RPMI7951 (cell line): Measurements from ENCODE around the gene RPS14. TPM values are rescaled to one million over a fixed set of nuclear protein-coding genes. Genes with fewer than 3 reads are reported as not detected.
"Not testable (repeated sequence)": the region's sequence is repeated elsewhere in the genome, so short reads cannot be mapped to it uniquely, and the experiment has no call there.

Experiments used
- DNase-seq: peaks from one replicate; pipeline ENCODE4 v3.0.0-alpha.2; 2012; ENCODE audit warnings: low read depth
- total RNA-seq: library from RNA; depleted of rRNA; stranded (reverse); fragments of >200 nt; shearing (Covaris generic); gene quantifications from 2 replicates; pipeline ENCODE4 v1.2.3, GENCODE V29; 2014

RPS14 gene
- total RNA-seq, 1 experiment from 2014 or later: 2,147 TPM

GRCh38 chr5:150481708-150481965 is 32.1 kb upstream of the RPS14 start:
- no peak for DNase-seq

GRCh38 chr5:150479416-150479815 is 29.9 kb upstream of the RPS14 start:
- DNase-seq: no peak

GRCh38 chr5:150476568-150476967 is 27.0 kb upstream of the RPS14 start:
- not testable (repeated sequence) for DNase-seq

- DNase-seq: peak; percentile 65
These were observed 24.3 kb upstream of the RPS14 start for GRCh38 chr5:150473673-150474358.

GRCh38 chr5:150469718-150470469 is 20.4 kb upstream of the RPS14 start:
- DNase-seq: peak; percentile 95

GRCh38 chr5:150468206-150468605 is 18.7 kb upstream of the RPS14 start:
- no peak for DNase-seq

GRCh38 chr5:150465927-150466326 is 16.4 kb upstream of the RPS14 start:
- DNase-seq: no peak

- no peak for DNase-seq
These were observed 15.0 kb upstream of the RPS14 start for GRCh38 chr5:150464554-150465012.

- no peak for DNase-seq
These were observed 11.7 kb upstream of the RPS14 start for GRCh38 chr5:150461231-150461630.

- no peak for DNase-seq
These were observed 11.2 kb upstream of the RPS14 start for GRCh38 chr5:150460781-150461180.

GRCh38 chr5:150458802-150459557 is 9.4 kb upstream of the RPS14 start:
- DNase-seq: peak; percentile 51

- no peak for DNase-seq
These were observed 8.2 kb upstream of the RPS14 start for GRCh38 chr5:150457562-150458240.

- no peak for DNase-seq
These were observed 7.6 kb upstream of the RPS14 start for GRCh38 chr5:150457121-150457520.

- no peak for DNase-seq
These were observed 5.1 kb upstream of the RPS14 start for GRCh38 chr5:150454492-150455229.

GRCh38 chr5:150454027-150454426 is 4.5 kb upstream of the RPS14 start:
- DNase-seq: not testable (repeated sequence)

- DNase-seq: no peak
These were observed 3.4 kb upstream of the RPS14 start for GRCh38 chr5:150452914-150453313.

- DNase-seq: no peak
These were observed 2.1 kb upstream of the RPS14 start for GRCh38 chr5:150451594-150451993.

GRCh38 chr5:150448952-150449516 is 505 bp downstream of the RPS14 start:
- no peak for DNase-seq

GRCh38 chr5:150448334-150448733 is 1.2 kb downstream of the RPS14 start:
- DNase-seq: no peak

- DNase-seq: no peak
These were observed 2.4 kb downstream of the RPS14 start for GRCh38 chr5:150447188-150447587.

- DNase-seq: no peak
These were observed 3.0 kb downstream of the RPS14 start for GRCh38 chr5:150446583-150446982.
